Measurements from ENCODE around the gene OSBPL3. TPM values are rescaled to one million over a fixed set of nuclear protein-coding genes. Genes with fewer than 3 reads are reported as not detected.

OSBPL3 gene
- total RNA-seq, 1 experiment from 2014 or later, result 9.2 TPM

GRCh38 chr7:24764011-24764410 is 216.0 kb downstream of the OSBPL3 start:
- POLR2A ChIA-PET, result no interaction called here
- TF ChIP-seq POLR2AphosphoS5 (IDR thresholded peaks at IDR 0.05; ENCODE audit: low read depth, low read length) (no peak), SIN3A (IDR thresholded peaks at IDR 0.05; ENCODE audit: borderline replicate concordance, insufficient read depth, low read depth, low read length) (no peak), CTCF (IDR thresholded peaks at IDR 0.05) (no peak), REST (IDR thresholded peaks at IDR 0.05; ENCODE audit: insufficient read depth in 1 of 2, low read depth in 2 of 2, low read length in 1 of 2) (no peak), TCF7L2 (IDR thresholded peaks at IDR 0.05; ENCODE audit: low read depth, low read length) (no peak)
- intact Hi-C loops (cut with micrococcal nuclease; ENCODE audit: unreplicated experiment) (no loop called here), in situ Hi-C loops (cut with HindIII; ENCODE audit: low pct_unique_long_range_greater_than_20kb, low sequenced_read_pairs) (no loop called here)
- Histone ChIP-seq H3K36me3 (ENCODE audit: control insufficient read depth, insufficient read depth, low read length) (no peaks in the 10 kb centered on the region), H3K4me1 (ENCODE audit: control insufficient read depth, insufficient read depth, low read length) (no peaks in the 10 kb centered on the region), H3K27me3 (ENCODE audit: control insufficient read depth, insufficient read depth, low read length) (peaks cover 20% of the 10 kb centered on the region), H3K27ac (ENCODE audit: low read length) (no peak overlapping the region), H3K4me3 (ENCODE audit: low read depth in 2 of 2, low read length in 2 of 2) (no peak overlapping the region), H3K9me3 (ENCODE audit: control insufficient read depth, insufficient read depth, low read depth, low read length) (0 out of 2 replicates have a peak, but pooled peaks cover 6% of the 10 kb centered on the region)
- BruUV-seq (replicated peaks), result no TSS peak
- DNase-seq (ENCODE audit: low read depth, low spot score), result no peak
- CTCF ChIA-PET, result no interaction called here
- ATAC-seq, result no peak

- H3K27ac ChIP-seq (ENCODE audit: low read length), result no peak overlapping the region
- H3K4me3 ChIP-seq (ENCODE audit: low read depth in 2 of 2, low read length in 2 of 2), result no peak overlapping the region
- ChIA-PET POLR2A (no interaction called here), CTCF (no interaction called here)
- H3K4me1 ChIP-seq (ENCODE audit: control insufficient read depth, insufficient read depth, low read length), result no peaks in the 10 kb centered on the region
- no TSS peak for BruUV-seq (replicated peaks)
- ATAC-seq, result no peak
- DNase-seq (ENCODE audit: low read depth, low spot score), result no peak
- H3K27me3 ChIP-seq (ENCODE audit: control insufficient read depth, insufficient read depth, low read length), result peaks cover 22% of the 10 kb centered on the region
- in situ Hi-C loops (cut with HindIII; ENCODE audit: low pct_unique_long_range_greater_than_20kb, low sequenced_read_pairs) (no loop called here), intact Hi-C loops (cut with micrococcal nuclease; ENCODE audit: unreplicated experiment) (no loop called here)
- no peaks in the 10 kb centered on the region for H3K36me3 ChIP-seq (ENCODE audit: control insufficient read depth, insufficient read depth, low read length)
- no peak for TF ChIP-seq POLR2AphosphoS5 (IDR thresholded peaks at IDR 0.05; ENCODE audit: low read depth, low read length)
- TF ChIP-seq SIN3A (IDR thresholded peaks at IDR 0.05; ENCODE audit: borderline replicate concordance, insufficient read depth, low read depth, low read length), result no peak
- no peak for TF ChIP-seq CTCF (IDR thresholded peaks at IDR 0.05)
- TF ChIP-seq REST (IDR thresholded peaks at IDR 0.05; ENCODE audit: insufficient read depth in 1 of 2, low read depth in 2 of 2, low read length in 1 of 2), result no peak
- TF ChIP-seq TCF7L2 (IDR thresholded peaks at IDR 0.05; ENCODE audit: low read depth, low read length), result no peak
- H3K9me3 ChIP-seq (ENCODE audit: control insufficient read depth, insufficient read depth, low read depth, low read length), result 0 out of 2 replicates have a peak, but pooled peaks cover 6% of the 10 kb centered on the region
Measured at GRCh38 chr7:24763303-24763901, 216.6 kb downstream of the OSBPL3 start.

Data from Panc1 (cell line).